Fibroblast of pulmonary artery (primary cell): ENCODE data around the gene DUSP22.

ENCODE experiments used
- DNase-seq: peaks from one replicate; pipeline ENCODE4 v3.0.0-alpha.2; 2010; ENCODE audit warnings: low read depth
- H3K4me3 ChIP-seq: replicated peaks from 2 replicates; pipeline ENCODE4 v1.5.1; 2011; ENCODE audit warnings: low read depth, mild to moderate bottlenecking, control low read depth, low read length, moderate library complexity
- TF ChIP-seq, protein P1 (sequence below): IDR thresholded peaks from 2 replicates; pipeline ENCODE4 v1.5.1; 2011; ENCODE audit warnings: mild to moderate bottlenecking, control low read depth, low read length, inconsistent platforms; ENCODE audit errors: missing control alignments

Gene DUSP22

DNA sequence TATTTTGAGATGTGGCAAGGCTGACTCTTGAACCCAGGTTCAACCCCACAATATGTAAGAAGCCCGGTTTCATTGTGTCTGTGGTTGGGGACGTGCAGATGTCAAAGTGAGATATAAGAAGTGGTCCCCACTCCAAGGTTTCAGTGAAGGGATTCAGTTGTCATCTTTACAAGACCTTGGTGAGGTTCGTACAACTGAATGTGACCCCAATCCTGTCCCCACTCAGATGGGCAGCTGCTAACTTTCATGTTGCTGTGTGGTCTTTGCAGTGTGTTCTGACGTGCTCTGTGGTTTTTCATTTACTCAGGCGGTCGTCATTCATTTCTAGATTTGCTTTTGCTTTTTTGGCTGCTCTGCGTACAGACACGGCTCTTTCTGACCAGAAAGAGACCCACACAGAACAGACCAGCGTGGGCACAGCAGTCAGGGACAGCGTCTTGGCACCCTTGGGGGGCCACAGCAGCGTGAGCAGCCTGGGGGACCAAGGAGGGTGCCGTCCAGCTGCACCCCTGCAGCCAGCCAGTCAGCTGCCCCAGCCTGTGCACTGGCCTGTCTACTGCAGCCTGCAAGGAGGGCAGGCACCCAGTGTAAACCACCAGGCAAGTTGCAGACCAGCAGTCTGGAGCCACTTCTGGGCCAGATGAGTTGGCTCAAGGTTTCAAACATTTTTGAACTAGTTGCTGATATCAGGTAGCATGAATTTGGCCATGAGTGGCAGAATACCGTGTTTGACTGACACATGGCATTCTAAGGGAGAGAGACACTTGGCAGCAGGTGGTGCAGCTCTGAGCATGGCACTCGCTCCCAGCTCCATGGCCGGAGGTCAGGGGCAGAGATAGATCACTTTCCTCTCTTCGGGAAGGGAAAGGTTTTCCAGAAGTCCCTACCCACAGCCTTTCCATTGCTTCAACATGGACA, 49.9 kb downstream of the DUSP22 start:
- H3K4me3 ChIP-seq, result no peak overlapping the region
- TF ChIP-seq, protein P1, sequence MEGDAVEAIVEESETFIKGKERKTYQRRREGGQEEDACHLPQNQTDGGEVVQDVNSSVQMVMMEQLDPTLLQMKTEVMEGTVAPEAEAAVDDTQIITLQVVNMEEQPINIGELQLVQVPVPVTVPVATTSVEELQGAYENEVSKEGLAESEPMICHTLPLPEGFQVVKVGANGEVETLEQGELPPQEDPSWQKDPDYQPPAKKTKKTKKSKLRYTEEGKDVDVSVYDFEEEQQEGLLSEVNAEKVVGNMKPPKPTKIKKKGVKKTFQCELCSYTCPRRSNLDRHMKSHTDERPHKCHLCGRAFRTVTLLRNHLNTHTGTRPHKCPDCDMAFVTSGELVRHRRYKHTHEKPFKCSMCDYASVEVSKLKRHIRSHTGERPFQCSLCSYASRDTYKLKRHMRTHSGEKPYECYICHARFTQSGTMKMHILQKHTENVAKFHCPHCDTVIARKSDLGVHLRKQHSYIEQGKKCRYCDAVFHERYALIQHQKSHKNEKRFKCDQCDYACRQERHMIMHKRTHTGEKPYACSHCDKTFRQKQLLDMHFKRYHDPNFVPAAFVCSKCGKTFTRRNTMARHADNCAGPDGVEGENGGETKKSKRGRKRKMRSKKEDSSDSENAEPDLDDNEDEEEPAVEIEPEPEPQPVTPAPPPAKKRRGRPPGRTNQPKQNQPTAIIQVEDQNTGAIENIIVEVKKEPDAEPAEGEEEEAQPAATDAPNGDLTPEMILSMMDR, result no peak
- DNase-seq, result no peak

DNA sequence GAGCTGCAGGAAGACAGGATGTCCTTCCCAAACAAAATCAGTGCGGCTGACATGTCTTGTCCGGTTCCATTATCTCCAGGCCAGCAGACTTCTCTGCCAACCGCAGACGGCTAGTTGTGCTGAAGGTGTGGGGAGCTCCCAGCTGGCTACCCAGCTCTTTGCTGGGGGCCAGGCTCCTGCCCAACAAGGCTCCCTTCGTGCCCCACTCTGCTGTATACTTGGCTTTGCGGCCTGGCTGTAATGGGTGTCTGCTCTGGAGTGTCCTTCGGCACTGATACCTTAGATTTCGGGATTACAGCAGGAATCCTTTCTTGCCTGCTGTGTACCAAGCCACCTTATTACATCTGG, 50.5 kb downstream of the DUSP22 start:
- DNase-seq, result no peak
- TF ChIP-seq, protein P1, result no peak
- no peak overlapping the region for H3K4me3 ChIP-seq

DNA sequence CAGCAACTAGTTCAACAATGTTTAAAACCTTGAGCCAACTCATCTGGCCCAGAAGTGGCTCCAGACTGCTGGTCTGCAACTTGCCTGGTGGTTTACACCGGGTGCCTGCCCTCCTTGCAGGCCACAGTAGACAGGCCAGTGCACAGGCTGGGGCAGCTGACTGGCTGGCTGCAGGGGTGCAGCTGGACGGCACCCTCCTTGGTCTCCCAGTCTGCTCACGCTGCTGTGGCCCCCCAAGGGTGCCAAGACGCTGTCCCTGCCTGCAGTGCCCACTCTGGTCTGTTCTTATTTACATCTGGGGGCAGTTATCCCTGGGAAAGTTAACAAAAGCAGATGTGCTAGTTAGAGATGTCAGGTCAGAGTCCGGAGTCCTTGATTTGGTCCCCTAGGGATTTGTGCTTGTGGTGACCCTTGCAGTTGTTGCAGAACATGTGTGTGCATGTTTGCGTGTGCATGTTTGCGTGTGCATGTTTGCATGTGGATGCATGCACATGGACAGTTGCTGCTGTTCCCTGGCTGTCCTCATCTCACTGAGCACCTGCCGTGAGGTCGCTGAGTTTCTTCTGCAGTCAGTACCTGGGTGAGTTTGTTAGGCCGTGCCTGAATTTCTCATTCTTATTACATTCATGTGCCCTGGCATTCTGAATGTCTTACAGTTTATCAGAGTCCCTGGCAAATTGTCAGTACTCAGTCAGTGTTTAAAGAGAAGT, 51.1 kb downstream of the DUSP22 start:
- H3K4me3 ChIP-seq, result no peak overlapping the region
- DNase-seq, result no peak
- TF ChIP-seq, protein P1, result no peak

DNA sequence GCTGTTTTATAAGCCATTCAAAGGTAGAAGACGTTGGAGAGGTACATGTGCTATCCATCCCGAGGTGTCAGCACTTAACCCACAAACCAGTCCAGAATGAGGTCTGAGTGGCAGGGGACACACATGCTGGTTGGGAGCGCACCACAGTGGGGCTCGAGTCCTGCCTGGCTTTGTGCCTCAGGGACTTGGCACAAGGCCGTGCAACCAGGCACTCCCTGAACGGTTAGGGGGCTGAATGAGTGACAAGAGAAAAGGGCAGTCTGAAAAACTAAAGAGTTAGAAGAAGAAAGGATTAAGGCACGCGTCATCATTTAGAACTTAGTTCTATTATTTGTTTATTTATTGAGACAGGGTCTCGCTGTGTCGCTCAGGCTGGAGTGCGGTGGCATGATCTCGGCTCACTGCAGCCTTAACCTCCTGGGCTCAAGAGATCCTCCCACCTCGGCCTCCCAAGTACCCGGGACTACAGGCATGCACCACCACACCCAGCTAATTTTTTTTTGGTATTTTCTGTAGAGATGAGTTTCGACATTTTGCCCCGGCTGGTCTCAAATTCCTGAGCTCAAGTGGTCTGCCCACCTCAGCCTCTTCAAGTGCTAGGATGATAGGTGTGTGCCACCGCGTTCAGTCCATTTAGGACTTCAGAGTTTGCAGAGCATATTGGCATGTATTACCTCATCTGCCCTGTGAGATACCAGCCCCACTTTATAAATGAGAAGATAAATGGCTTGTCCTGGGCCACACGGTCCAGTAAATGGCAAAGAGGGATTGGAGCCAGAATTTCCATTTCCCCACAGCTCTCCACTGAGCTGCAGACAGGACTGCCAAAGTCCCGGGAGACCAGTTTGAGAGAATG, 51.9 kb downstream of the DUSP22 start:
- H3K4me3 ChIP-seq, result no peak overlapping the region
- no peak for DNase-seq
- TF ChIP-seq, protein P1, result no peak

DNA sequence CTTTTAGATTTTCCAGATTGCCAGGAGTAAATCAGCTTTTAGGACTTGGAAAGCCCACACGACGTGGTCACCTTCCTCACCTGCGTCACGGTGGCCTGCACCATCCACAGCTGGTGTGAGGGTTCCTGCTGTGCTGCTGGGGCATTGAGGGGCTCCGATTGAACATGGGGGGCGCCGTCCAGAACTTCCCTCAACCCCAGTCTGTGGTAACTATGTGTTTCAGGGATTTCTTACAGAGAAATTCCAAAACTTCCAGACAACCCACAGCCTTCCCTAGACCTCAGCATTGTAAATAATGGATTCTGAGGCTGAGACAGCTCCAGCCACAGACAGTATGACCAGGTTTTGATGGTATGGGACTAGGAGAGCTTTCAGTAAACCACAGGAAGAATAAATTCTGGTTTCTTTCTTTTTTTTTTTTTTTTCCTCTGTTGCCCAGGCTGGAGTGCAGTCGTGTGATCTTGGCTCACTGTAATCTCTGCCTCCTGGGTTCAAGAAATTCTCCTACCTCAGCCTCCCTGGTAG, 52.6 kb downstream of the DUSP22 start:
- DNase-seq, result no peak
- TF ChIP-seq, protein P1, result no peak
- H3K4me3 ChIP-seq, result no peak overlapping the region

DNA sequence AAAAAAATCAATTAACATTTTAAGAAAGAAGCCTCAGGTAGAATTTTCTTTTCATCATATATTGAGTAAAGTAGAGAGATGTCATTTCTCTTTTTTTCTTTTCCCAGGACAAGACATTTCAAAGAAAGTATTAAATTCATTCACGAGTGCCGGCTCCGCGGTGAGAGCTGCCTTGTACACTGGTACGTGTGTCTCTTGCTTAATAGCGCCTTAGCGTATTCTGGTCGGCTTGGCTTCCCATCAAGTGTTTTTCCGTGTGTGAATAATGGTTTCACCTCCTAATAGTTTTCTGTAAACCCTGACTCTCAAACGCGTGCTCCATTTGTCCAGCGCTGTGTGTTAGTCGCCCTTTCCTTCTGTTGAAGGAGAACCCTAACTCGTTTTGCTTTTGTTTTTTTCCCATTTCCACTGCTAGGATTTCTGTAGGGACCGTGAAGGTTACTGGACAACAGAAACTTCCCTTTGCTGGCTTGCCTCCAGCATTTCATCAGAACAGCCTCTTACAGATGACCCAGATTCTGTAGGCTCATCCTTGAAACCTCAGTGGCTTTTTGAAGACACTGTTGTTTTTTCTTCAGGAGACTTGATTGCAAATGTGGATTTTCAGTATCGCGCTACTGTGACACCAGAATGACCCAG, 53.6 kb downstream of the DUSP22 start:
- TF ChIP-seq, protein P1, result no peak
- peak; percentile 17 for DNase-seq
- no peak overlapping the region for H3K4me3 ChIP-seq
